H1 (cell line): ENCODE results near the gene ZNF132. TPM values are rescaled to one million over a fixed set of nuclear protein-coding genes. Genes with fewer than 3 reads are reported as not detected.

Experiments
- CEBPB ChIP-seq: IDR thresholded peaks from 2 replicates; pipeline ENCODE4 v1.6.1; 2012; ENCODE audit warnings: low read depth, low read length
- EZH2 ChIP-seq: fragments of 200-600 bp; sonication (generic); IDR thresholded peaks from 2 replicates; pipeline ENCODE4 v1.7.1; 2012; ENCODE audit warnings: low read depth, mild to moderate bottlenecking, moderate library complexity, low read length, inconsistent platforms; ENCODE audit not compliant: severe bottlenecking
- POLR2AphosphoS5 ChIP-seq: IDR thresholded peaks from 2 replicates; pipeline ENCODE4 v1.6.1; 2011; ENCODE audit warnings: low read depth, low read length
- SP4 ChIP-seq: IDR thresholded peaks from 2 replicates; pipeline ENCODE4 v1.6.1; 2012; ENCODE audit warnings: low read length, inconsistent platforms
- polyA plus RNA-seq, 7 experiments: library from polyadenylated mRNA; depleted of rRNA in 3 of 7; stranded (reverse) in 5 of 7; unstranded in 2 of 7; fragments of >200 nt in 5 of 7; fragments of 200-250 nt in 2 of 7; gene quantifications; 1 replicate in 5 of 7; 2 replicates in 1 of 7; 4 replicates in 1 of 7; pipeline versions ENCODE4 v1.2.1 to v1.2.3, GENCODE V29; 2011 to 2013; ENCODE audit warnings: missing spikeins in 2 of 7, mixed read lengths in 2 of 7
- total RNA-seq: library from RNA; stranded (reverse); fragmentation: NEBNext Ultra II Directional; extraction: Animal tissue kit (Norgen Biotek cat#: 25700); gene quantifications from 2 replicates; pipeline ENCODE4 v1.2.1, GENCODE V29; 2021

ZNF132 gene
- total and polyA plus RNA-seq, 2 of the 8 experiments (the other 6 are each of a cell fraction or from before 2014, with no cell fraction given) = 0.89 to 1.9 TPM

- no peak for TF ChIP-seq EZH2
- no peak for TF ChIP-seq POLR2AphosphoS5
- no peak for TF ChIP-seq CEBPB
- TF ChIP-seq SP4 = no peak
Measured at GRCh38 chr19:58480831-58481230, 40.9 kb upstream of the ZNF132 start (continued).
